Measurements from ENCODE around the gene BICRA.

GRCh38 chr19:47569331-47569730, 39.6 kb upstream of the BICRA start:
- no peak for TF ChIP-seq EZH2 (IDR thresholded peaks at IDR 0.05)
- TF ChIP-seq, protein P1, sequence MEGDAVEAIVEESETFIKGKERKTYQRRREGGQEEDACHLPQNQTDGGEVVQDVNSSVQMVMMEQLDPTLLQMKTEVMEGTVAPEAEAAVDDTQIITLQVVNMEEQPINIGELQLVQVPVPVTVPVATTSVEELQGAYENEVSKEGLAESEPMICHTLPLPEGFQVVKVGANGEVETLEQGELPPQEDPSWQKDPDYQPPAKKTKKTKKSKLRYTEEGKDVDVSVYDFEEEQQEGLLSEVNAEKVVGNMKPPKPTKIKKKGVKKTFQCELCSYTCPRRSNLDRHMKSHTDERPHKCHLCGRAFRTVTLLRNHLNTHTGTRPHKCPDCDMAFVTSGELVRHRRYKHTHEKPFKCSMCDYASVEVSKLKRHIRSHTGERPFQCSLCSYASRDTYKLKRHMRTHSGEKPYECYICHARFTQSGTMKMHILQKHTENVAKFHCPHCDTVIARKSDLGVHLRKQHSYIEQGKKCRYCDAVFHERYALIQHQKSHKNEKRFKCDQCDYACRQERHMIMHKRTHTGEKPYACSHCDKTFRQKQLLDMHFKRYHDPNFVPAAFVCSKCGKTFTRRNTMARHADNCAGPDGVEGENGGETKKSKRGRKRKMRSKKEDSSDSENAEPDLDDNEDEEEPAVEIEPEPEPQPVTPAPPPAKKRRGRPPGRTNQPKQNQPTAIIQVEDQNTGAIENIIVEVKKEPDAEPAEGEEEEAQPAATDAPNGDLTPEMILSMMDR (IDR thresholded peaks at IDR 0.05): no peak

Data from neural progenitor cell (in vitro differentiated cells).